Muscle layer of duodenum (tissue), 2 donors: Measurements from ENCODE around the gene CALY.

Source experiments
- H3K27ac ChIP-seq: one replicate; pipeline ENCODE4 v1.7.0; 2013; ENCODE audit warnings: mild to moderate bottlenecking, low read length
- H3K27me3 ChIP-seq: one replicate; pipeline ENCODE4 v1.7.0; 2013; ENCODE audit warnings: low read depth, mild to moderate bottlenecking, control low read depth, low read length
- H3K36me3 ChIP-seq, 2 donors: one replicate each; pipeline ENCODE4 v1.7.0; 2013; ENCODE audit warnings: low read length in 2 of 2, control low read depth in 1 of 2, mild to moderate bottlenecking in 1 of 2; ENCODE audit not compliant: insufficient read depth in 2 of 2, control insufficient read depth in 1 of 2
- H3K4me1 ChIP-seq, 2 donors: one replicate each; pipeline ENCODE4 v1.7.0; 2013; ENCODE audit warnings: low read length in 2 of 2, mild to moderate bottlenecking in 2 of 2, control low read depth in 1 of 2, moderate library complexity in 1 of 2; ENCODE audit not compliant: insufficient read depth in 2 of 2, control insufficient read depth in 1 of 2
- H3K4me3 ChIP-seq, 2 donors: one replicate each; pipeline ENCODE4 v1.7.0; 2013; ENCODE audit warnings: low read length in 2 of 2, low read depth in 1 of 2, mild to moderate bottlenecking in 1 of 2
- H3K9me3 ChIP-seq, 2 donors: one replicate each; pipeline ENCODE4 v1.7.0; 2013; ENCODE audit warnings: low read length in 2 of 2, control low read depth in 1 of 2, mild to moderate bottlenecking in 1 of 2; ENCODE audit not compliant: control insufficient read depth in 1 of 2
- donor health status: healthy.

Gene CALY

DNA sequence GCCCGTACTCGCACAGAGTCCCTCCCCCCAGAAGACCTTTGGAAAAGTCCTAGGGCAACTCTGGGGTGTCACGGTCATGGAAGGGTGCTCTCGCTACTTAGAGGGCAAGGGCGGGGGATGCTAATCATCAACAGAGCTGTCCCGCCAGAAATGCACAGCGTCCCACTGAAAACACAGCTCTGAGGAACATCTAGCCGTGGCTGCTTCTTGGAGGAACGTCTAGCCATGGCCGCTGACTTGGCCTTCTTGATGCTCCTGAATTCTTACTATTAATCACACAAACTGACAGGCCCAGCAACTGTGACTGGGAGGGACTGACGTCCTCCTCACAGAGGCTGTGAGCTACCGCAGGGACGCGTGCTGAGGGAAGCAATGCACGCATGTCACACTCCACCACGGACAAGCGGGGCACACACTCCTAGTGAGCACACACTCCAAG lies 29.7 kb downstream of the CALY start:
- Histone ChIP-seq H3K36me3 (peaks cover 5 to 35% of the 10 kb centered on the region in 2 donors), H3K4me3 (peak overlapping the region; percentile 90 to 98), H3K9me3 (no peaks in the 10 kb centered on the region), H3K4me1 (peaks cover 8 to 34% of the 10 kb centered on the region in 2 donors), H3K27ac (no peak overlapping the region), H3K27me3 (no peaks in the 10 kb centered on the region)

DNA sequence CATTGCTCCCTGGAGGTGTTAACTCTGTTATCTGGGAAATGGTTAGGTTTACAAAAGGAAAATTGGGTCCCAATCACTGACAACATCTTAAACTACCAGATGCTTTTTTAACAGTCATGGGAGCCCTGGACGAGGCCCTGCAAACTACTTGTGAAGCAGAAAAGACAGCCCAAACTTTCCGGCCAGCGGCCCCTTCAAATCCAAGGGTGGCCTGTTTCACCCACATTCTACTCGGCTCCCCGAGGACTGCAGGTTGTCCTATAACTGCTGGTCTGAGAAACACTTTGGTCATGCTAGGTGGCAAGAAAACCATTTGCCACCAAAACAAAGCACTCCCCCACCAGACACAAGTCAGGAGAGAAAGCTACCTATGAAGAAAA lies 30.6 kb downstream of the CALY start:
- peaks cover 5 to 32% of the 10 kb centered on the region in 2 donors for H3K36me3 ChIP-seq
- peaks cover 8 to 34% of the 10 kb centered on the region in 2 donors for H3K4me1 ChIP-seq
- peak overlapping the region; percentile 64 for H3K27ac ChIP-seq
- H3K9me3 ChIP-seq = no peaks in the 10 kb centered on the region
- H3K4me3 ChIP-seq = no peak overlapping the region
- H3K27me3 ChIP-seq = no peaks in the 10 kb centered on the region

DNA sequence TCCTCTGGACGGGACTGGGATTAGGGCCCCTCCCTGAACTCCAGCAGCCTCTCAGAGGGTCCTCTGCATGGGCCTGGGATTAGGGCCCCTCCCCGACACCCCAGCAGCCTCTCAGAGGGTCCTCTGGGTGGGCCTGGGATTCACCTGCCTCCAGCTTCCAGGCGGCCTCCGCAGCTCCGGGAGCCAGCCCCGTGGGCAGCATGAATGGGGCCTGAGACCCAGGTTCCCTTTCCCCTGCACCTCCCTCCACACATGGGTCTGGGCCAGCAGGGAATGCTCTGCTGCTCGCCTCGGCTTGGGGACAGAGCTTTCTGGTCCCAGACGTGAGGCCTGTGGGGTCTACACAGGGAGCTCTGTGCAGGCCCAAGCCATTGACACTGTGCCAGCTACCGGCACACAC lies 33.5 kb downstream of the CALY start:
- H3K27ac ChIP-seq = no peak overlapping the region
- H3K36me3 ChIP-seq = peaks cover 23 to 42% of the 10 kb centered on the region in 2 donors
- H3K9me3 ChIP-seq = no peaks in the 10 kb centered on the region
- H3K4me3 ChIP-seq = no peak overlapping the region
- H3K27me3 ChIP-seq = no peaks in the 10 kb centered on the region
- H3K4me1 ChIP-seq = peaks cover 8 to 29% of the 10 kb centered on the region in 2 donors

DNA sequence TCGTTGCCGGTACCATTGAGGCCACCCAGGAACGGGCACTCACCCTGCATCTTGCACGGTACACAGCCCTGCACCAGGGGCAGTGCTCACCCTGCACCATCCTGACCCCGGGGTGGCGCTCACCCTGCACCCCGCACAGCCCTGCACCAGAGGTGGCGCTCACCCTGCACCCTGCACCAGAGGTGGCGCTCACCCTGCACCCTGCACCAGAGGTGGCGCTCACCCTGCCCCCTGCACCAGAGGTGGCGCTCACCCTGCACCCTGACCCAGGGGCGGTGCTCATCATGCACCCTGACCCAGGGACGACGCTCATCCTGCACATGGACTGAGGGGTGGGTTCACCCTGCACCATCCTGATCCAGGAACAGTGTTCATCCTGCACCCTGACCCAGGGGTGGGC lies 34.5 kb downstream of the CALY start:
- Histone ChIP-seq H3K9me3 (no peaks in the 10 kb centered on the region), H3K27ac (no peak overlapping the region), H3K4me3 (no peak overlapping the region), H3K27me3 (no peaks in the 10 kb centered on the region), H3K36me3 (peaks cover 31 to 51% of the 10 kb centered on the region in 2 donors), H3K4me1 (peaks cover 4 to 21% of the 10 kb centered on the region in 2 donors)

DNA sequence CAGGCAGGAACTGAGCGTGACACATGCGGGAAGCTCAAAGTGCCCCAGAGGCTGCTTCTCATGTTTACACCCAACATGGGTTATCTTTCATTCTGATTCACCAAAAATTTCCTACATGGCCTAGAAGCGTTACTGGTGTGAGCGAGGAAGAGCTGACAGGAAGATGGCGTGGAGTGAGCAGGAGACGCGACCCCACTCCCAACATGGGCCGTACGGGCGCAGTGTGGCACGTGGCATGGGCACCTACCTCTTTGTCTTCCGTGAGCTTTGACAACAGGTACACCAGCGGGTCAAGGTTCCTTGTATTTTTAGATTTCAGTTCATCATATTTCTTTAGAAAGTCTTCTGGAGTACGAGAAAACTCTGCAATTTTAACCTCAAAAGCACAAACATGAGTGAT lies 37.0 kb downstream of the CALY start:
- H3K27me3 ChIP-seq = no peaks in the 10 kb centered on the region
- H3K27ac ChIP-seq = no peak overlapping the region
- H3K36me3 ChIP-seq = peaks cover 47 to 76% of the 10 kb centered on the region in 2 donors
- H3K4me3 ChIP-seq = no peak overlapping the region
- H3K4me1 ChIP-seq = no peaks in the 10 kb centered on the region
- no peaks in the 10 kb centered on the region for H3K9me3 ChIP-seq

DNA sequence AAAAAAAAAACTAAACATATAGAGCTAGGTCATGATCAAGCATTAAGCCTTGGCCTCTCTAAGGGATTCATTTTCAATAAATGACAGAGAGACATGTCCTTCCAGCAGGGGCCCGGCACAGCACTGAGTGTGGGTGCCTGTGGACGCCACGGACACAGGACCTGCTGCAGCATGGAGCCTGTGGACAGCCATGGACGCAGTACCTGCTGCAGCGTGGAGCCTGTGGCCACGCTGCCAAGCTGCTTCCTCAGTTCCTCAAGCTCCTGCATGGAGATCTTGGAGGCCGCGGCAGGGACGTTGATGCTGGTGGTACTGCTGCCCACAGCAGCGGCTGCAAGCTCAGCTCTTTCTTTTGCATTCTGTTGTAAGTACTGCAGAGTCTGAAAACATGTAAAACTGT lies 37.5 kb downstream of the CALY start:
- no peak overlapping the region for H3K4me3 ChIP-seq
- no peaks in the 10 kb centered on the region for H3K9me3 ChIP-seq
- no peaks in the 10 kb centered on the region for H3K4me1 ChIP-seq
- H3K36me3 ChIP-seq = peaks cover 52 to 81% of the 10 kb centered on the region in 2 donors
- H3K27me3 ChIP-seq = no peaks in the 10 kb centered on the region
- H3K27ac ChIP-seq = no peak overlapping the region

DNA sequence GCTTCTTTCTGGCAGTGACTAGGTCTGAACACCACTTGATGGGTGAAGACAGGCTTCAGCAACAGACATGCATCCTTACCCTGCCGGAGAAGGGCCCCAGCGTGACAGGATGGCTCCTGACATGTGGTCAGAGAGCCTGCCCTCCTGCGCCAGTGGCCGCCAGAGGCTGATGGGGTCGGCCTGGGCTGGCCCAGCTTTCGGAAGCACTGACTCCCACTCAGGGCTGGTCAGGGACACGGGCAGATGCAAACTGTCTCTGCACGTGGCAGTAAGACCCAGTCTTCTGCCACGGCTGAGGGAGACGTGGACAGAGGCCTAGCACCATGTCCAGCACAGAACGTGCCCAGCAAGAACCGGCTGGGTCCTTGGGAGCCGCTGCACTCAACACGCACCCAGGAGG lies 38.2 kb downstream of the CALY start:
- Histone ChIP-seq H3K4me3 (no peak overlapping the region), H3K27ac (no peak overlapping the region), H3K36me3 (peaks cover 55 to 89% of the 10 kb centered on the region in 2 donors), H3K9me3 (no peaks in the 10 kb centered on the region), H3K4me1 (no peaks in the 10 kb centered on the region), H3K27me3 (no peaks in the 10 kb centered on the region)

DNA sequence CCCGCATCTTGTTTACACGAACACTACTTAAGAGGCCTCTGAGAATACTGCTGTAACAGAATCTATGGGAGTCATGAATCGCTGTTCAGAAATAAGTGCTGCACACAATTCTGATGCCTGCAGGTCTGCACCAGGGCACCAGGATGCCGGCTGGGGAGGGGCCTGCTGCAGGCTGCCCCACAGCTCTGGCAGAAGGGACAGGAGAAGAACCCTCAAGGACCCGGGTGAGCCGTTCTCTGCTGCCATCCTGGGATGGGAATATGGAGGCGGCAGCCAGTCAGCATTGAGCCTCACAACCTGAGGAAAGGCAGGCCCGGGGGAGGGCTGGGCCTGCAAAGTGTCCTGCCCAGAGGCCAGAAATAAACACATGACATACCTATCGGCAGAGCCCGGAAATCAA lies 39.2 kb downstream of the CALY start:
- Histone ChIP-seq H3K9me3 (no peaks in the 10 kb centered on the region), H3K27ac (no peak overlapping the region), H3K27me3 (no peaks in the 10 kb centered on the region), H3K36me3 (peaks cover 56 to 96% of the 10 kb centered on the region in 2 donors), H3K4me3 (no peak overlapping the region), H3K4me1 (no peaks in the 10 kb centered on the region)

DNA sequence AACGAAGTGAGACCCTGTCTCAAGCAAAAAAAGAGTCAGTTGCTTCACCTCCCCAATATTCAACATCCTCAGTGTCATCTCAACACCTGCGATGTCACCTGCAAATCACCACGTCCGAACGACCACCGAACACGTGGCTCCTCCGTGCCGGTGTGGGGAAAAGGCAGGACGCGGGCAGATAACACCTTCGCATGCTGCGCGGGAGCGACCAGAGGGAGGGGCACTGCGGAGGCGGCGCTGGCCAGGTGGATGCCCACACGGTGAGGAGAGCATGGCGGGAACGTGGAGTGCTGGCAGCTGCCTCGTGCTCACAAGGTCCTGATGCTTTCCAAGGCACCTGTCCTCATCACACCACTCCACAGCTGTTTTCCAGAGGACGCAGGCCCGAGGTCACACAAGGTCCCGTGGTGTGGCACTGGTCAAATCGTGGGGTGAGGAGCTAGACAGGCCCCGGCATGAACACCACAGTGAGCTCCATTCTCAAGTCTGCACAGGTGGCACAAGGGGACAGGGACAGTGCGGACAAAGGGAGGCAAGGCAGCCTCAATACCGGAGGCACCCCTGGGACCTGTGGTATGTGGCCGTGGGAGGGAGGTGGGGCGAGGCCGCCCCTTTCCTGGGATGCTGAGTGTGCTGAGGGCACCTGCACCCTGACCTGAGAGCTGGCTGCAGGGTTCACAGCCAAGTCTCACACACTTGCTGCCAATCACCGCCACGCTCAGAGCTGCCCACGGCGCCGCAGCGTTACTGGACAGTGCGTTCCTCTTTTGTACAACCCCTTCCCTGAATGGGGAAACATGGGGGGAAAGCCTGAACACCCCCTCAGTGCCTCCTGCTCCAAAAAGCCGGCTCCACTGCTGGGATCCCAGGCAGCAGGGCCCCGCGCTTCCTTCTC lies 41.0 kb downstream of the CALY start:
- no peaks in the 10 kb centered on the region for H3K27me3 ChIP-seq
- no peaks in the 10 kb centered on the region for H3K9me3 ChIP-seq
- H3K36me3 ChIP-seq = peaks cover 60 to 90% of the 10 kb centered on the region in 2 donors
- H3K4me1 ChIP-seq = no peaks in the 10 kb centered on the region
- H3K27ac ChIP-seq = no peak overlapping the region
- H3K4me3 ChIP-seq = no peak overlapping the region

DNA sequence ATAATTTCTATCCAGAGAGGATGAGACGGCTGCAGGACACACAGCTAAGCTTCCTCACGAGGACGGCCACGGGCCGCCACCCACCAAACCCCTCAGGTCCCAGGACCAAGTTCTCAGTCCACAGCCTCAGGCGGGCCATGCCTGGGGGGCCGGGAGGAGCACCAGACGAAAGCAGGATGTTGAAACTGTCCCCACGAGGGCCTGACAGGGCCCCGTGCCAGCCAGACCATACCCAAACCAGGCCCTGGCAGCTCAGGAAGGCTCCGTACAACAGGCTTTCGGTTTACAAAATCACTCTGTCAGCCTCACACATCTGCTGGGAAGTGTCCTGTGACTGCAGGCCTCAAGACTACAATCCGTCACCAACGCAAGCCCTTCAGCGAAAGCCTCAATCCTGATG lies 42.5 kb downstream of the CALY start:
- Histone ChIP-seq H3K4me3 (no peak overlapping the region), H3K9me3 (no peaks in the 10 kb centered on the region), H3K4me1 (no peaks in the 10 kb centered on the region), H3K27me3 (no peaks in the 10 kb centered on the region), H3K27ac (no peak overlapping the region), H3K36me3 (peaks cover 62 to 90% of the 10 kb centered on the region in 2 donors)

DNA sequence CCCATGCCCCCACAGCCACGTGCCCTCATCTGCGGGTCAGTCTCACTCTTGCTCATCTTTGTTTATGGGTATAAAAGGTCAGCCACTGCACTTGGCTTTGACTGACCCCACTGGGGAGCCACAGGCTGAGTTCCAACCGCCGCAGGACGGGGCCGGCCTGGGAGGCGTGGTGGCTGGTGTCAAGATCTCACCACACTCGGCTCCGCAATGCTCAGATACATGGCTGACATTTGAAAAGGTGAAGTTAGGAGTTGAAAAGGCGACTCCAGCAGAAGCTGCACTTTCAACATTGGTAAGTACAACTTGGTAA lies 42.9 kb downstream of the CALY start:
- Histone ChIP-seq H3K27me3 (no peaks in the 10 kb centered on the region), H3K4me1 (no peaks in the 10 kb centered on the region), H3K36me3 (peaks cover 62 to 90% of the 10 kb centered on the region in 2 donors), H3K27ac (no peak overlapping the region), H3K4me3 (no peak overlapping the region), H3K9me3 (no peaks in the 10 kb centered on the region)
